Head of caudate nucleus (tissue), 42 donors: ENCODE measurements around the gene LCE1F.

Source experiments
- DNase-seq, 42 donors: peaks; one replicate each; pipeline versions ENCODE4 v3.0.0 to v3.0.0-alpha.2; 2020 to 2021; ENCODE audit warnings: mixed read lengths in 7 of 42
- intact Hi-C: fragments of 100-400 bp; cut with DNase I; formaldehyde crosslinking; loops from one replicate; pipeline ENCODE4 v1.15.0; 2022

LCE1F gene

GRCh38 chr1:152768847-152769533, 6.0 kb upstream of the LCE1F start:
- intact Hi-C loops = no loop called here
- no peak for DNase-seq

DNA sequence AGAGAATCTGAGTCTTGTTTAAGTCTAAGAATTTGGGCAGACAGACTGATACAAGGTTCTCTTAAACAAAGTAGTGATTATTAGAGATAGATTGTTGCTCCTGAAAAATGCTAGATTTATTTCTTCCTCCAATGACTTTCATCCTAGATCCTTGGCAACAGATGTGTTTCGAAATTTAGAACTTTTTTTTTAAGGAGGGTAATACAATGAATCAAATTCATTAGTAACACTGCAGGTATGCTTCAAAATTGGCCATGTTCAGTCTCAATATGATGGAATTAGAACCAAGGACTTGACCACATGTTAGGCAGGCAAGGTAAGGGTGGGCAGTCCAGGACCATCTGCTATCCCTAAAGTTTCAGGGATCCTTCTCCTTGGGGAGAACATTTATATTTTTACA, 4.5 kb upstream of the LCE1F start:
- intact Hi-C loops = no loop called here
- no peak for DNase-seq

DNA sequence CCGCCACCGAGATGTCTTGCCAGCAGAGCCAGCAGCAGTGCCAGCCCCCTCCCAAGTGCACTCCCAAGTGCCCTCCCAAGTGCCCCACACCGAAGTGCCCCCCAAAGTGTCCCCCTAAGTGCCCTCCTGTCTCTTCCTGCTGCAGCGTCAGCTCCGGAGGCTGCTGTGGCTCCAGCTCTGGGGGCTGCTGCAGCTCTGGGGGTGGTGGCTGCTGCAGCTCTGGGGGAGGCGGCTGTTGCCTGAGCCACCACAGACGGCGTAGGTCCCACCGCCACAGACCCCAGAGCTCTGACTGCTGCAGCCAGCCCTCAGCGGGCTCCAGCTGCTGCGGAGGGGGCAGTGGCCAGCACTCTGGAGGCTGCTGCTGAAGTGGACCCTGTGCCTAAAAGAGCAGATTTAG, 1.4 kb downstream of the LCE1F start:
- intact Hi-C loops = no loop called here
- no peak for DNase-seq

GRCh38 chr1:152777510-152778137, 2.7 kb downstream of the LCE1F start:
- no peak for DNase-seq
- intact Hi-C loops = no loop called here

- no peak for DNase-seq
- intact Hi-C loops = no loop called here
Observed at GRCh38 chr1:152783095-152783494, 8.2 kb downstream of the LCE1F start.

- intact Hi-C loops = no loop called here
- DNase-seq = no peak
Observed at GRCh38 chr1:152786077-152786476, 11.1 kb downstream of the LCE1F start, which contains the start of gene LCE1E. TSS of gene LCE1E (plus strand) at chr1:152786257. CDS start at chr1:152787300, 1,043 bp downstream.

GRCh38 chr1:152795686-152796085, 20.7 kb downstream of the LCE1F start:
- DNase-seq = peak in 1 of 42 donors; percentile 6
- intact Hi-C loops = no loop called here

- intact Hi-C loops = no loop called here
- DNase-seq = no peak
Observed at GRCh38 chr1:152796421-152796820, 21.5 kb downstream of the LCE1F start, which contains the start of gene LCE1D. TSS of gene LCE1D (plus strand) at chr1:152796721. CDS start at chr1:152797795, 1,074 bp downstream.

DNA sequence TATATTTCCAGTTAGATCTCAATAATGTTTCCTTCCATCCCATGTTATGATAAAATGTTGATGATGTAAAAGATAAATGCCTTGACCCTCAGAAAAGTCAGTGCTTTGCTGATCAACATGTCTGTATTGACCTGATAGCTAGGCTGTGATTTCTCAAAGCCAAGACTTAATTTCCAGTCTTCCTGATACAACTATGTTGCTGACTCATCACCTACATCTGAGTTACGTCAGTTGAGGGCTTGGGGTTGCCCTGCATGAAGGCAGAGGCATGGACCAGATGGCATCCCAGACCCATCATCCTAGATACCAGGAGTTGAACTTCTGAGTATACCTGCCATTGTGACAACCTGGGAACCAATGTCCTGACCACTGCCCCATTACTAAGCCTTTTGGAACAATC, 26.4 kb downstream of the LCE1F start:
- no peak for DNase-seq
- intact Hi-C loops = no loop called here

GRCh38 chr1:152806576-152806975, 31.6 kb downstream of the LCE1F start, which contains the start of gene LCE1C:
TSS of gene LCE1C (minus strand) at chr1:152806651. CDS start at chr1:152805478, 1,173 bp downstream.
- intact Hi-C loops = no loop called here
- no peak for DNase-seq

- DNase-seq = no peak
- intact Hi-C loops = no loop called here
Observed at GRCh38 chr1:152811050-152811449, 36.1 kb downstream of the LCE1F start.

DNA sequence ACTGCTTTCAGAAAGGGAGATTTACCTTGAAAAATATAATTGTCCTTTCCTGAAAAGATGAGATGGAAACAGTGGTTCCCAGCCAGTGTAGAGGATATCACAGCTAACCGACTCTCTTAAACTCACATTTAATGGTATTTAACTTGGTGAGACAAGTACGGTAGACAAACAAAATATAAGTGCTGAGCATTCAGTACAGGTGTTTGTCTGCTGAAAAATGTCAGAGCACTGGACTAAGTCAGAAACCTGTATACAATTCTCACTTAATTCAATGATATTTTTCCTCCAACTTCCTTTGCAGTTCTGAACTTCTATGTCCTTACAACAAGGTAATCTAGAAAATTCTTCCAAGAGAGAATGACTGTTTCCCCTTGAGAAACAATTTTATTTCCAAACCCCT, 36.7 kb downstream of the LCE1F start, which contains the start of gene LCE1B:
Gene LCE1B, plus strand, starts transcription at position 301 of the 400 bp plus-strand sequence. CDS start 476 bp downstream, outside the sequence.
- DNase-seq = no peak
- intact Hi-C loops = no loop called here

GRCh38 chr1:152817309-152817708, 42.4 kb downstream of the LCE1F start:
- no peak for DNase-seq

GRCh38 chr1:152823294-152823693, 48.4 kb downstream of the LCE1F start:
- intact Hi-C loops = no loop called here
- DNase-seq = no peak

More at GRCh38 chr1:152817309-152817708, 42.4 kb downstream of the LCE1F start:
- intact Hi-C loops = no loop called here

DNA sequence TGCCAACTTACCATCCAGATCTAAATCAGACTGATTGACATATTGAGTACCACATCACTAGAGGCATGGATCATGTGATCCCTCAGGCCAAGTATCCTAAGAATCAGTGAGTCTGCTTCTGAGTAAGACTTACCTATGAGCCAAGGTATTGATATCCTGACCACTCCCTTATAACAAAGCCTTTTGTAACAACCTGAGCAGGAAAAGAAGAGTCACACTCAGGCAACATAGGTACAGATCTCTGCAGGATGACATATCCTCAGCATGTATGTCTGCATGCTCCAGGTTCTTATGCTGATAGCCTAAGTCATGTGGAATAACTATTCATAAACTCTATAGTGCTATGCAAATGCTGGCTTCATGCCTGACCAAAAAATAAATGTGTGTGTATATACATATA, 50.0 kb downstream of the LCE1F start:
- no peak for DNase-seq
- intact Hi-C loops = no loop called here
